Fibroblast of the conjunctiva (primary cell): ENCODE data around the gene RERG.
A peak's percentile ranks its signal among the peaks of the same experiment; 100 is the strongest.
"Not testable (repeated sequence)": the region's sequence is repeated elsewhere in the genome, so short reads cannot be mapped to it uniquely, and the experiment has no call there.

Source experiments
- DNase-seq: peaks from one replicate; pipeline ENCODE4 v3.0.0-alpha.2; 2010; ENCODE audit warnings: low read depth

RERG gene

DNA sequence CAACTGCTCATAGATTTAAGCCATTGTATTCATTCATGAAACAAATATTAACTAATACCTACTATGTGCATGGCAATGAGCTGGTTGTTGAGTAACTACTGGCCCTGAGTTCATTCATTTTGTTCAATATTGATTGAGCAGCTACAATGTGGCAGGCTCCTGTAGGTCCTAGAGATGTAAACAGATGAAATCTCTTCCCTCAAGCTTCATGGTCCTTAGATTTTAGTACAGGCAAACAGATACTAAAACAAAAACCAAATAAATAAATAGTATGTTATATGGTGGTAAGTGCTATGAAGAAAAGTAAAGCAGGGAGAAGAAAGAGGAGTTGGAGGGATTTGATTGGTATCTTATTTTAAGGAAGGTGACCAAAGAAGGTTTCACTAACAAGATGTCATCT, 77.8 kb downstream of the RERG start:
- no peak for DNase-seq

GRCh38 chr12:15142711-15143110, 78.5 kb downstream of the RERG start:
- DNase-seq, result no peak

DNA sequence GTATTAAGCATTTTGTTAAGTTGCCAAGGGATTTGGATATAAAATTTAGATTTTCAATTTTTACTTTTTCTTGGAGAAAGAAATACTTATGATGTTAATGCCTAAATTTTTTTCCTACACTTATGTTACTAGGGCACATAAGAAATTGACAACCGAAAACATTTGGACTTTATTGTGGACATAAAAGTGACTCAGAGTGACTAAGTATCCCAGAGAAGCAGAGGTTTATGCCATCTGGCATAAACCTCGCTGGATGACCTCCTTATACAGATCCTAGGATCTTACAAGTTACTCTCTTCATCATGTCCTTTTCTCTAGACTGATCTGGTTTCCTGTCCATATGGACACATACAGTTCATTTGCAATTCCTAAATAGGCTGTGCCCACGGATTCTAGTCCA, 89.8 kb downstream of the RERG start:
- peak; percentile 53 for DNase-seq

GRCh38 chr12:15130541-15130940, 90.7 kb downstream of the RERG start:
- peak; percentile 18 for DNase-seq

- DNase-seq, result no peak
These were observed 97.8 kb downstream of the RERG start for GRCh38 chr12:15123401-15123800.

GRCh38 chr12:15122344-15122743, 98.9 kb downstream of the RERG start:
- no peak for DNase-seq

DNA sequence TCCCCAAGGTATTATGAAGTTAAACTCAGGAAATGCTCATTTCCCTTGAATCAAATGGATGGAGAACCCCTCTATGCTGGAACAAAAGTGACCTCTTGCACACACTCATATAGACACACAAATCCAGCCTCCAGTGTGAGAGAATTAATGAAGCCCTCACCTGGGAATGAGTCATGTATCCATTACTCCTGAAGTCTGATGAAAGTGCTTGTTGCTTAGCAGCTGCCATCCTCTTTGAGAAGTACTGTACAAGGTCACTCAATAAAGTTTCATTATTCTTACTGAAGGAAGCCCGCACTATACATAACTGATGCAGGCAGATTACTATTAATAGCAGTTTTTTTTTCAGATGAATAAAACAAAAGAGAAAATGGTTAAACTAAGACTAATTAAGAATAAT, 102.3 kb downstream of the RERG start:
- no peak for DNase-seq

DNA sequence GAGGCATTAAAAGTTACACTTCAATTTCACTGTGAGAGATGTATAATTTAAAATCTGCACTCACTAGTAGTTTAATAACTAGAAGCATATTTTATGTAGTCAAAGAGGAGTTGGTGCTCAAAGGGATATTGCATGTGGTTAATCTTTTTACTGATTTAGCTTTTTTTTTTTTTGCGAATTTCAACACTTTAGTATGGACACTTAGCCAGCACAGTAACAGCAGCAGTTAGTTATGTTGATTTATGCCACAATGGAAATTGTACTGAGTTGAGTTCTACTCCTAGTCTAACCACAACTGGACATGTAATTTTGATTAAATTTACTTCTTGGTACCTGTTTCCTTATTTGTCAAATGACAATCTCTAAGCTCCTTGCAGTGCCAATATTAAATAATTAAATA, 104.2 kb downstream of the RERG start:
- no peak for DNase-seq

- no peak for DNase-seq
These were observed 105.1 kb downstream of the RERG start for GRCh38 chr12:15116086-15116485.

DNA sequence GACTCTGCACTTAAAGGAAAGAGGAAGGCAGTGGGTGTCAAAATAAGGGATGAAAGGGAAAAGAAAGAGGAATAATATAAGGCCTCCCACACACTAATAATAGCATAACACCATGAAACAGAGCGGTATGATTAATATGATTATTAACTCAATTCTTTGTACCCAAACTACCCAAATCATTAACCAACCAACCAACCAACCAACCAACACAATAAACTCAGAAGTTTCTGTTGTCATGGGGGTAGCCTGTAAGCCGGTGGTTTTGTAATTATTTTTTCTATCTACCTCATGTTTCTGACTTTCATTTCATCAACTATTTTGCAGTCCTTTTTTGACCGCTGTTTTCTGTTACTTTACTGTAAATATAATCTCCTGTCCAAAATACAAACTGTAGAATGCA, 105.8 kb downstream of the RERG start:
- no peak for DNase-seq

DNA sequence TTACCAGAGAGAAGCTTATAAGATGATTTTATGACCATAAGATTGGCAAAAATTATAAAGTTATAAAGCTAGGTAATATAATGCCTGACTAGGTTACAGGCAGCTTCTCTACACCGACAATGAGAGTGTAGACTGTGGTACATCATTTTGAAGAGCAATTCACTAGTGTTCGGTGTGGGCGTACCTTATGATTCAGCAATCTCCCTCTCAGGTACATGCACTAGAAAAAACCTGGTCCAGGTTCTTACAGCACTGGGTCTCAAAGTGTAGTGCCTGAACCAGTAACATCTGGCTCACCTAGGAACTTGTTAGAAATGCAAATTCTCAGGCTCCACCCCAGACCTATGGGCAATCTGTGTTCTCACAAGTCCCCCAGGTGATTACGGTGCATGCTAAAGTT, 106.7 kb downstream of the RERG start:
- no peak for DNase-seq

GRCh38 chr12:15092826-15093225, 128.4 kb downstream of the RERG start:
- DNase-seq, result no peak

GRCh38 chr12:15090441-15090840, 130.8 kb downstream of the RERG start:
- DNase-seq, result no peak

DNA sequence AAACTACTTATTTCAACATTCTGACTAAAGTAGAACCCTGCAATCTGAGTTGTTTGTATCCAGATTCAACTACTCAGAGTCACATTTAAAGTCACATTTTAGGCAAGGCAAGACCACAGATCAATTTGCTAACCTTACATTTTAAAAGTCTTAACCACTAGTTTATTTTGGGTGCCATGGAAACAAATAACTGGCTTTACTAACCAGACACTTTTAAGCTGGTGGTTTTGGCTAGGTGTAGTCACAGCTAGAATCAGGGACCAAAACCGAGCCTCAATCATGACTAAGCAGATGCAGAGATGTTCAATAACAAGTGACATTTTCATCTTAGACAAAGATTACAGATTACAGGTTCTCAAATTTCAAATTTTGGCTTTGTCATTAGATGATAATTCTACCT, 133.1 kb downstream of the RERG start:
- no peak for DNase-seq

DNA sequence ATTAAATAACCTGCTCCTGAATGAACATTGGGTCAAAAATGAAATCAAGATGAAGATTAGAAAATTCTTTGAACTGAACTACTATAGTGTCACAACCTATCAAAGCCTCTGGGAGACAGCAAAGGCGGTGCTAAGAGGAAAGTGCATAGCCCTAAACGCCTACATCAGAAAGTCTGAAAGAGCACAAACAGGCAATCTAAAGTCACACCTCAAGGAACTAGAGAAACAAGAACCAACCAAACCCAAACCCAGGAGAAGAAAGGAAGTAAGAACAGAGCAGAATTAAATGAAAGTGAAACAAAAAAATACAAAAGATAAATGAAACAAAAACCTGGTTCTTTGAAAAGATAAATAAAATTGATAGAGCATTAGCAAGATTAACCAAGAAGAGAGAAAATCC, 143.5 kb downstream of the RERG start:
- not testable (repeated sequence) for DNase-seq

GRCh38 chr12:15074351-15074750, 146.9 kb downstream of the RERG start:
- DNase-seq, result no peak

- no peak for DNase-seq
These were observed 162.1 kb downstream of the RERG start for GRCh38 chr12:15059123-15059522.
